ENCODE results near the gene AVL9.
"Not testable (repeated sequence)": the region's sequence is repeated elsewhere in the genome, so short reads cannot be mapped to it uniquely, and the experiment has no call there.

Gene AVL9

GRCh38 chr7:32494946-32495297 is 367 bp upstream of the AVL9 start:
- no peak for DNase-seq (ENCODE audit: low spot score)
- FAIRE-seq: no peak

GRCh38 chr7:32496052-32496813 is 944 bp downstream of the AVL9 start:
- no peak for FAIRE-seq
- peak; percentile 10 for DNase-seq (ENCODE audit: low spot score)

GRCh38 chr7:32499755-32500154 is 4.5 kb downstream of the AVL9 start:
- FAIRE-seq; DNase-seq (ENCODE audit: low spot score): not testable (repeated sequence)

- DNase-seq (ENCODE audit: low spot score); FAIRE-seq: not testable (repeated sequence)
Measured at GRCh38 chr7:32500216-32500615, 4.9 kb downstream of the AVL9 start.

- FAIRE-seq (peak; percentile 65), DNase-seq (ENCODE audit: low spot score) (peak; percentile 18)
Measured at GRCh38 chr7:32500922-32501341, 5.6 kb downstream of the AVL9 start.

- FAIRE-seq: peak; percentile 63
- peak; percentile 50 for DNase-seq (ENCODE audit: low spot score)
Measured at GRCh38 chr7:32501522-32501921, 6.2 kb downstream of the AVL9 start.

GRCh38 chr7:32502728-32503127 is 7.4 kb downstream of the AVL9 start:
- DNase-seq (ENCODE audit: low spot score) (no peak), FAIRE-seq (no peak)

- DNase-seq (ENCODE audit: low spot score): peak; percentile 80
Measured at GRCh38 chr7:32506266-32507054, 11.2 kb downstream of the AVL9 start.

GRCh38 chr7:32507414-32507813 is 12.1 kb downstream of the AVL9 start:
- FAIRE-seq (no peak), DNase-seq (ENCODE audit: low spot score) (no peak)

More at GRCh38 chr7:32506266-32507054, 11.2 kb downstream of the AVL9 start:
- FAIRE-seq: peak; percentile 91

GRCh38 chr7:32511791-32512190 is 16.5 kb downstream of the AVL9 start:
- FAIRE-seq (no peak), DNase-seq (ENCODE audit: low spot score) (no peak)

- FAIRE-seq: no peak
- DNase-seq (ENCODE audit: low spot score): no peak
Measured at GRCh38 chr7:32513210-32513609, 17.9 kb downstream of the AVL9 start.

- FAIRE-seq (no peak), DNase-seq (ENCODE audit: low spot score) (no peak)
Measured at GRCh38 chr7:32515890-32516550, 20.7 kb downstream of the AVL9 start.

GRCh38 chr7:32516551-32517100 is 21.3 kb downstream of the AVL9 start:
- DNase-seq (ENCODE audit: low spot score) (peak; percentile 10), FAIRE-seq (no peak)

- DNase-seq (ENCODE audit: low spot score) (peak; percentile 57), FAIRE-seq (no peak)
Measured at GRCh38 chr7:32518534-32519140, 23.3 kb downstream of the AVL9 start.

GRCh38 chr7:32519763-32520162 is 24.5 kb downstream of the AVL9 start:
- DNase-seq (ENCODE audit: low spot score) (no peak), FAIRE-seq (no peak)

- DNase-seq (ENCODE audit: low spot score) (no peak), FAIRE-seq (no peak)
Measured at GRCh38 chr7:32522746-32523530, 27.6 kb downstream of the AVL9 start.

- FAIRE-seq (no peak), DNase-seq (ENCODE audit: low spot score) (no peak)
Measured at GRCh38 chr7:32524631-32525030, 29.3 kb downstream of the AVL9 start.

- DNase-seq (ENCODE audit: low spot score) (no peak), FAIRE-seq (no peak)
Measured at GRCh38 chr7:32525839-32526238, 30.6 kb downstream of the AVL9 start.

- DNase-seq (ENCODE audit: low spot score) (no peak), FAIRE-seq (no peak)
Measured at GRCh38 chr7:32531402-32531801, 36.1 kb downstream of the AVL9 start.

- FAIRE-seq (no peak), DNase-seq (ENCODE audit: low spot score) (no peak)
Measured at GRCh38 chr7:32532086-32532485, 36.8 kb downstream of the AVL9 start.

- FAIRE-seq: no peak
- DNase-seq (ENCODE audit: low spot score): no peak
Measured at GRCh38 chr7:32532716-32533115, 37.4 kb downstream of the AVL9 start.

All from RCC 7860 (cell line).